ENCODE measurements around the gene CNIH2.

Gene CNIH2

DNA sequence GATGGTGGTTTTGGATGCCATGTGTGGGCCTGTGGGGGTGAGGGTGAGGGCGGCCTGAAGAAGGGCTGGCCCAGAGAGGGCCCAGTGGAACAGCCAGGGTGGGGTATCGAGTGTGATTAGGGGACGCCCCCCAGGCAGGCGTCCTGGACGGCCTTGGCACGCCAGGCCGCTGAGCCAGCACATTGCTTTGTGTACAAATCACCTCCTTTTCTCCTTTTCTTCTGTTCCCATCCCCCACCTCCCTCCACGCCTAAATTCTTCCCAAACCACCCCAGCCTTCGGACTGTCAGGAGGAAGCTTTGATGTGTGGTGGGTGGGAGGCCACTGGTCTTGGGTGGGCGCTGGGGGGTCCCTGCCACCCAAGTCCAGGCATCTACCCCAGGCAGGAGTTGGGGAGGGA, 46.7 kb downstream of the CNIH2 start:
- no peak for DNase-seq (ENCODE audit: extremely low spot score)
- POLR2A ChIA-PET = no interaction called here
- TF ChIP-seq, protein P1, sequence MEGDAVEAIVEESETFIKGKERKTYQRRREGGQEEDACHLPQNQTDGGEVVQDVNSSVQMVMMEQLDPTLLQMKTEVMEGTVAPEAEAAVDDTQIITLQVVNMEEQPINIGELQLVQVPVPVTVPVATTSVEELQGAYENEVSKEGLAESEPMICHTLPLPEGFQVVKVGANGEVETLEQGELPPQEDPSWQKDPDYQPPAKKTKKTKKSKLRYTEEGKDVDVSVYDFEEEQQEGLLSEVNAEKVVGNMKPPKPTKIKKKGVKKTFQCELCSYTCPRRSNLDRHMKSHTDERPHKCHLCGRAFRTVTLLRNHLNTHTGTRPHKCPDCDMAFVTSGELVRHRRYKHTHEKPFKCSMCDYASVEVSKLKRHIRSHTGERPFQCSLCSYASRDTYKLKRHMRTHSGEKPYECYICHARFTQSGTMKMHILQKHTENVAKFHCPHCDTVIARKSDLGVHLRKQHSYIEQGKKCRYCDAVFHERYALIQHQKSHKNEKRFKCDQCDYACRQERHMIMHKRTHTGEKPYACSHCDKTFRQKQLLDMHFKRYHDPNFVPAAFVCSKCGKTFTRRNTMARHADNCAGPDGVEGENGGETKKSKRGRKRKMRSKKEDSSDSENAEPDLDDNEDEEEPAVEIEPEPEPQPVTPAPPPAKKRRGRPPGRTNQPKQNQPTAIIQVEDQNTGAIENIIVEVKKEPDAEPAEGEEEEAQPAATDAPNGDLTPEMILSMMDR (IDR thresholded peaks at IDR 0.05; ENCODE audit: control extremely low read depth, extremely low read depth, low read depth, missing control alignments) = no peak
- CTCF ChIA-PET = interaction anchor here (3.7 kb wide), 1 partner anchor 13 kb away, joined by 34 read pairs; no protein-coding TSS in a partner anchor

DNA sequence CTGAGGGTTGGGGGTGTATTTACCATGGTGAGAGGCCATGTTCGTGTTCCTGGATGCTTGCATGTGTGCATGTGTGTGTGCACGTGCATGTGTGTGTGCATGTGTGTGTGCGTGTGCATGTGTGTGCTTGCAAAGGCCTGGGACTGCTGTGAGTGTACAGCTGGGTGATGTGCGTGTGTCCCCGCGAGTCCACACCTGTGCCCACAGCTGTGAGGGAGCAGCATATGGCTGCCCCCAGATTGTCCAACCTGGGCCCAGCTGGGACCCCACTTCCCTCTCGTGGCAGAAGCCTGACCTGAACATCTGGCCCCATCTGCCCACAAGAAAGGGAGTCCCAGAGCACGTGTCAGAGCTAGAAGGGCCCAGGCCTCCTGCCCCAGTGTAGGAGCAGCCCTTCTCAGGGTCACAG, 47.3 kb downstream of the CNIH2 start:
- CTCF ChIA-PET = interaction anchor here (3.7 kb wide), 1 partner anchor 13 kb away, joined by 34 read pairs; no protein-coding TSS in a partner anchor

DNA sequence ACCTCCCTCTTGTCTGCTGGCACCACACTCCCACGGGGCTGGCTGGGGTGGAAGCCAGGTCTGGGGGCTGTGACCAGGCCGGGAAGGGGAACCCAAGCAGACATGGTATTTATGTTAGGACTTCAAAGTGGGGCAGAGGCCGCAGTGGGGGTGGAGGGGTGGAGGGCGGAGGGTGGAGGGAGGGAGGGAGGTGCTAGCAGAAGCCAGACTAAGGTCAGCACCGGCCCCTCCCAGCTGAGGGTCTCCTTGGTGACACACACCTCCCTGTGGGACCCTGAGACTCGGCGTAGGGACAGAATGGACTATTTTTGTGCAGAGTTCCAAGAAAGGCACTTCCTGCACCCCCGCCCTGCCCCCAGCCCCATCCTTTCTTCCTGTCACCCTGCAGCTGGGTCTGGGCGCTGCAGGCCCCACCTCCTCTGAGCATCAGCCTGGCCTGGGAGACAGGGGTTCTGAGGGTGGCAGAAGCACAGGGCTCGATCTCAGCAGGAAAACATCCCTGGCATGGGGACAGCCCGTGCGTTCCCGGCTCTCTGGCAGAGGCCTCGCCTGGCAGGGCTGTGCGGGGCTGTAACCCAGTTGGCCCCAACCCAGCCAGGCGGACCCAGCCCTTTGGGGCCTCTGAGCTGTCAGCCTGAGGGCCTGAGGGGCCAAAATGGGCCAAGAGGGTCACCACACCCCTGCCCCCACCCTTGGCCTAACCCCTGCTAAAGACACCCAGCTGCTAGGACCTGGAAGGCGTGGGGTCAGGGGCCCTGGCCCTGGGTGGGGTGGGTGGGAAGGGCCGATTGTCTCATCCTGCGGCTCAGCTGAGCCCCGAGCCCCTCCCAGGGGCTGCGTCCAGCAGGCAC, 48.5 kb downstream of the CNIH2 start:
- CTCF ChIA-PET = interaction anchor here (0.8 to 3.7 kb wide), 4 partner anchors 9 to 62 kb away, joined by 3 to 34 read pairs (median 4); no protein-coding TSS in a partner anchor
- TF ChIP-seq, protein P1 (IDR thresholded peaks at IDR 0.05; ENCODE audit: control extremely low read depth, extremely low read depth, low read depth, missing control alignments) = no peak
- DNase-seq (ENCODE audit: extremely low spot score) = no peak

More for the DNA sequence above, 47.3 kb downstream of the CNIH2 start:
- DNase-seq (ENCODE audit: extremely low spot score) = no peak
- TF ChIP-seq, protein P1 (IDR thresholded peaks at IDR 0.05; ENCODE audit: control extremely low read depth, extremely low read depth, low read depth, missing control alignments) = no peak
- POLR2A ChIA-PET = no interaction called here

DNA sequence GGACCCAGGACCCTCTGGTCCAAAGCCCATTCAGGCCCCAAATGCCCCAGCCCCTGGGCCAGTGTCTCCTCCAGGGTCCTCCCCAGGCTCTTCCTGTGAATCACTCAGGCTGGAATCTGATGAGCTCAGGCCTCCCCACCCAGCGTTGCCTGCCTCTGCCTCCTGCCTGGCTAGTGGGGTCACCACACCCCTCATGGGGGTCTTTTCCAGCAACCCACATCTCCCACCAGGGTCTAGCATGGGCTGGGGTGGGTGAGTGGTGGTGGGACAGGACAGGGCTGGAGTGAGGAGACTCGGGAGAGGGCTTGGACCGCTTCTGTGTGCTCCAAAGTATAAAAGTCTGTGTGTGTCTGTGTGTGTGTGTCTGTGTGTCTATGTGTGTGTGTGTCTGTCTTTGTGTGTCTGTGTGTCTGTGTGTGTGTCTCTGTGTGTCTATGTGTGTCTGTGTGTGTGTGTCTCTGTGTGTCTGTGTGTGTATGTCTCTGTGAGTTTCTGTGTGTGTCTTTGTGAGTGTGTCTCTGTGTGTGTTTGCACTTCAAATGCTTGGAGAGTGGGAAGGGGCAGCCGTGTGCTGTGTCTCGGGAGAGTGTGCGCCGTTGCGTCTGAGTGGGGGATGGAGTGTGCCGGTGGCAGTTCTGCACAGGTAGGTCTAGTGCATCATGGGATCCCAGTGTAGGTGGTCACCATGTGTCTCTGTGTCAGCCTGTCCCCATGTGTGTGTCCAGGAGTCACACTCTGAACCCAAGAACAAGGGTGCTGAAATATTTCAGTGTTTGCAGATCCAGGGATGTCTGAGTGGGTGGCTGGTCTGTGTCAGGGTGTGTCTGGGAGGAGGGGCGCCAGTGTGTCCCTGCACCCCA, 49.4 kb downstream of the CNIH2 start:
- POLR2A ChIA-PET = no interaction called here
- CTCF ChIA-PET = interaction anchor here (0.8 to 3.7 kb wide), 4 partner anchors 9 to 61 kb away, joined by 3 to 34 read pairs (median 4); no protein-coding TSS in a partner anchor
- TF ChIP-seq, protein P1 (IDR thresholded peaks at IDR 0.05; ENCODE audit: control extremely low read depth, extremely low read depth, low read depth, missing control alignments) = no peak
- no peak for DNase-seq (ENCODE audit: extremely low spot score)

More for the DNA sequence above, 48.5 kb downstream of the CNIH2 start:
- POLR2A ChIA-PET = no interaction called here

DNA sequence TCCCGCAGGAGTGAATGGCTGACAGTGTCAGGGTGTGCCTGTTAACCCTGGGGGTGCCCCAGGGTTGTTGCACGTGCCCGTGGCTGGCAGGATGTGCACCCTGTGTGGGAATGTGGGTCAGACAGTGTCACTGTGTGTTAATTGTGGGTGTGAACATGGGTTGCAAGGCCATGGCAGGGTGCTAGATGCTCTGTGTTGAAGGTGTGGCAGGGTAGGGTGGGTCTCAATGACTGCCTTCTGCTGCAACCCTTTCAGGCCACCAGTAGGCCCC, 50.0 kb downstream of the CNIH2 start:
- TF ChIP-seq, protein P1 (IDR thresholded peaks at IDR 0.05; ENCODE audit: control extremely low read depth, extremely low read depth, low read depth, missing control alignments) = no peak
- ChIA-PET POLR2A (no interaction called here), CTCF (no interaction called here)
- no peak for DNase-seq (ENCODE audit: extremely low spot score)

All from GM10248 (cell line).